ENCODE measurements around the gene DIAPH3.

Gene DIAPH3

DNA sequence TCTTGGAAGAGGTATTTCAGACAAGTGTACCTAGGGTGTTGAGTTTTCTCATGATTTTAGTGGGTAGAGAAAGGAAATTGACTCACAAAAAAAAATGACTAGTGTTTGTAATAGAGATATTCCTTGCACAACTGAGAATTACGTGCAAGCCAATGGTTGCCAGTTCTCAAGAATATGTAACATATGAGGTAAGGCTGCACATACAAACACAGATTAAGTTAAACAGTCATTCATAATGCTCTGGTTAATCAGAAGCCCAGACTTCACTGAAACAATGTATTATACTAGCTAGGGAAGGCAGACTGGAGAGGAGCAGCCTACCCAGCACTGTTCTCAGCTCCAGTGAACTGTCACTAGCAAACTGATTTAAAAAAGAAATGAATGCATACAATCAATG, 418.3 kb downstream of the DIAPH3 start:
- 89 to 100% methylated on average over 1 of the region's 1 CpG for WGBS, 2 experiments
- peaks cover 18% of the 10 kb centered on the region for H3K4me1 ChIP-seq (ENCODE audit: control insufficient read depth, insufficient read depth, low read length)

DNA sequence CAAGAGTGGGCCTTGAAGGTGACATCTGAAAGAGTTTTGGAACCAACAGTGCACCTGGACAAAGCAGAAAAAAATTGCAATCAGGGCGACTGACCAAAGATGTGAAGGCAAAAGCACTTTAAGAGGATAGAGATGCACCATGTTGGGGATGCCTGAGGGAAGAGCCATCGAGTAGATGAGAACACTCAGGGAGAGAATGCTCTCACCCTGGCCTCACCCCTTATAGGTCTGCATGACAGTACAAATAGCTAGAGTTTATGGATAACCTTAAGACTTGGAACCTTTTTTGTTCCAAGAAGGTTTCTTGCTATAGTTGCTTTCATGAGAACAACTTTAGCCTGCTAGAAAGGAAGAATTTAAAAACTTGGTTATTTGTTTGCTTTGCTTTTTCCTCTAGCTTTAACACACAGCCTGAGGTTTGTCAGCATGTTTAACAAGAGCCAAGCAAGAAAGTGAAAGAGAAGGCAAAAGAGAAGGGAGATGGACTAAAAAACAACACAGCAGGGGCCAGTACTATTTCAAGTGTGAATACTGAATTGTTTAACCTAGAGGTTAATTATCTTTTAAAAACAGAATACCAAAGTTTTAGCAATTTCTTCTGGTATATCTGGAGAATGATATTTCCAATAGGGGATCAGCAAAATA, 418.9 kb downstream of the DIAPH3 start:
- H3K36me3 ChIP-seq (ENCODE audit: control insufficient read depth, insufficient read depth, low read length) = no peaks in the 10 kb centered on the region
- H3K9me3 ChIP-seq (ENCODE audit: control insufficient read depth, low read length) = no peaks in the 10 kb centered on the region
- no peak overlapping the region for H3K27ac ChIP-seq (ENCODE audit: insufficient read depth, low read depth, low read length, poor library complexity, severe bottlenecking)
- H3K4me1 ChIP-seq (ENCODE audit: control insufficient read depth, insufficient read depth, low read length) = peaks cover 14% of the 10 kb centered on the region
- no peak overlapping the region for H3K4me3 ChIP-seq (ENCODE audit: insufficient read depth, low read depth, low read length)
- WGBS, 2 experiments = 53 to 63% methylated on average over 2 of the region's 2 CpGs
- H3K27me3 ChIP-seq (ENCODE audit: control insufficient read depth, insufficient read depth, low read length, poor library complexity, severe bottlenecking) = no peaks in the 10 kb centered on the region

More for the DNA sequence above, 418.3 kb downstream of the DIAPH3 start:
- Histone ChIP-seq H3K27ac (ENCODE audit: insufficient read depth, low read depth, low read length, poor library complexity, severe bottlenecking) (no peak overlapping the region), H3K27me3 (ENCODE audit: control insufficient read depth, insufficient read depth, low read length, poor library complexity, severe bottlenecking) (no peaks in the 10 kb centered on the region), H3K36me3 (ENCODE audit: control insufficient read depth, insufficient read depth, low read length) (no peaks in the 10 kb centered on the region), H3K9me3 (ENCODE audit: control insufficient read depth, low read length) (no peaks in the 10 kb centered on the region), H3K4me3 (ENCODE audit: insufficient read depth, low read depth, low read length) (no peak overlapping the region)

DNA sequence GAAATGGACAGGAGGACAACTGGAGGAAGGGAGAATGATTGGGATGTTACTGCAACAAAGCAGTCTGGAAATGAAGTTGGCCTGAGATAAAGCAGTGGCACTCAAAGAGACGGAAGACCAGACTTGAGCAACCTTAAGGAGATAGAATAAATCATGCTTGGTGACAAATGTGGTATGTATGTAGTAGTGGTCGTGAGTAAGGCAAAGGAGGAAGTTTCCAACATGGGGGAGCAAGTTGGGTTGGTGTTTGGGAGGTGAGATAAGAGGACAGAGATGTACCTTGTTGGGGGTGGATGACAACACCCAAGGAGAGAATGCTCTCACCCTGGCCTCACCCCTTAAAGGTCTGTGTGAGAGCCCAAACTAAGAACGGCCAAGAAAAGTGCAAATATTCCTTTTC, 420.5 kb downstream of the DIAPH3 start:
- no peak overlapping the region for H3K27ac ChIP-seq (ENCODE audit: insufficient read depth, low read depth, low read length, poor library complexity, severe bottlenecking)
- no peaks in the 10 kb centered on the region for H3K27me3 ChIP-seq (ENCODE audit: control insufficient read depth, insufficient read depth, low read length, poor library complexity, severe bottlenecking)
- 87 to 88% methylated on average over 3 of the region's 3 CpGs for WGBS, 2 experiments
- peaks cover 12% of the 10 kb centered on the region for H3K4me1 ChIP-seq (ENCODE audit: control insufficient read depth, insufficient read depth, low read length)
- no peaks in the 10 kb centered on the region for H3K9me3 ChIP-seq (ENCODE audit: control insufficient read depth, low read length)
- no peaks in the 10 kb centered on the region for H3K36me3 ChIP-seq (ENCODE audit: control insufficient read depth, insufficient read depth, low read length)
- no peak overlapping the region for H3K4me3 ChIP-seq (ENCODE audit: insufficient read depth, low read depth, low read length)

DNA sequence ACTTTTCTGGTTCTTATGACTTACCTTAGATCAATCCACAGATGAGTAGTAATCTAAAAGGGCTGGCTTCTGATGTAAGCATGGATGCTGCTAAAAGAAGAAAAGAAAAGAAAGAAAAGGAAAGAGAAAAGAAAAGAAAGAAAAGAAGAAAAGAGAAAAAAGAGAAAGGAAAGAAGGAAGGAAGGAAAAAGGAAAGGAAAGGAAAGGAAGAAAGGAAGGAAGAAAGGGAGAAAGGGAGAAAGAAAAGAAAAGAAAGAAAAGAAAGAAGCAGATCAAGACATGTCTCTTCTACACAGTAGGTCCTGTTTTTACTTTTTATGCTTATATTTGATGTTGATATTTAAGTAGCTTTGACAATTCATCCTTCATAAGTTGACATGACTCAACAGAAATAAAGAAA, 421.3 kb downstream of the DIAPH3 start:
- Histone ChIP-seq H3K9me3 (ENCODE audit: control insufficient read depth, low read length) (no peaks in the 10 kb centered on the region), H3K36me3 (ENCODE audit: control insufficient read depth, insufficient read depth, low read length) (no peaks in the 10 kb centered on the region), H3K27ac (ENCODE audit: insufficient read depth, low read depth, low read length, poor library complexity, severe bottlenecking) (no peak overlapping the region), H3K27me3 (ENCODE audit: control insufficient read depth, insufficient read depth, low read length, poor library complexity, severe bottlenecking) (no peaks in the 10 kb centered on the region), H3K4me1 (ENCODE audit: control insufficient read depth, insufficient read depth, low read length) (peaks cover 12% of the 10 kb centered on the region), H3K4me3 (ENCODE audit: insufficient read depth, low read depth, low read length) (no peak overlapping the region)

DNA sequence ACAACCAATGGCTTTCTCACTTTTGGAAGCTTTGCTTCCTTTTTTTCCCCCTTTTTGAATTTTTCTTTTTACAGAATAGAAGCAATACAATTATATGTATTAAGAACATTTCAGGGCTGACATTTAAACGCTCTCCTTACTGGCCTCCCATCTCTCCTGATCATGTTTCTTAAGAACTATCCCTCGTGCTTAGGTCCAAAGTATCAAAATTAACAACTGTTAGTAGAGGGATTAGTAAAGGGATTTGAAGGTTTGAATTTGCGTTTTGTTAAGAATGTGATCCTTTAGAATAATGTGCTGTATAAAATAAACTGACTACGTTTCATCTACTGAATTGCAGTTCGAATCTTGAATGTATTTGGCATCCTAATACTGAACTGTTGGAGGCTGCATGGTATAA, 424.8 kb downstream of the DIAPH3 start:
- WGBS, 2 experiments = 82 to 87% methylated on average over 4 to 5 of the region's 5 CpGs
- Histone ChIP-seq H3K27ac (ENCODE audit: insufficient read depth, low read depth, low read length, poor library complexity, severe bottlenecking) (no peak overlapping the region), H3K36me3 (ENCODE audit: control insufficient read depth, insufficient read depth, low read length) (no peaks in the 10 kb centered on the region), H3K4me3 (ENCODE audit: insufficient read depth, low read depth, low read length) (no peak overlapping the region), H3K27me3 (ENCODE audit: control insufficient read depth, insufficient read depth, low read length, poor library complexity, severe bottlenecking) (no peaks in the 10 kb centered on the region), H3K4me1 (ENCODE audit: control insufficient read depth, insufficient read depth, low read length) (peaks cover 4% of the 10 kb centered on the region), H3K9me3 (ENCODE audit: control insufficient read depth, low read length) (no peaks in the 10 kb centered on the region)

DNA sequence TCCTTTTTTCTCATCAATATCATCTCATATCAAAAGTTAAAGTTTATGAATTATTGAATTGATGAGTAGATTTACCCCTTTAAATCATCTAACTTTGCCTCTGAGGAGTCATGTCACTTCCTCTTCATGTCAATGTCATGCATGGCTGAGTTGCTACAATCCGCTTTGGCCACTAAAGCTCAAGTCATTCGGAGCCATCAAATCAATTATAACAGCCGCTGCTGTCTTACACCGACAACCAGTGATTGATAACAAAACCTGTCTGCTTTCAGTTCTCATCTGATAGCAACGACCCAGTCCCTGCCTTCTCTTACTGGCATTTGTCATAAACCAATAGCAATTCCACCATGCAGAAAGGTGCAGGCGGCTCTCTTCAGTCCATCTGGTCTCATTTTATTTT, 429.3 kb downstream of the DIAPH3 start:
- no peak overlapping the region for H3K4me3 ChIP-seq (ENCODE audit: insufficient read depth, low read depth, low read length)
- no peaks in the 10 kb centered on the region for H3K36me3 ChIP-seq (ENCODE audit: control insufficient read depth, insufficient read depth, low read length)
- no peak overlapping the region for H3K27ac ChIP-seq (ENCODE audit: insufficient read depth, low read depth, low read length, poor library complexity, severe bottlenecking)
- no peaks in the 10 kb centered on the region for H3K27me3 ChIP-seq (ENCODE audit: control insufficient read depth, insufficient read depth, low read length, poor library complexity, severe bottlenecking)
- WGBS, 2 experiments = 71 to 88% methylated on average over 5 to 6 of the region's 6 CpGs
- peaks cover 4% of the 10 kb centered on the region for H3K4me1 ChIP-seq (ENCODE audit: control insufficient read depth, insufficient read depth, low read length)
- no peaks in the 10 kb centered on the region for H3K9me3 ChIP-seq (ENCODE audit: control insufficient read depth, low read length)

DNA sequence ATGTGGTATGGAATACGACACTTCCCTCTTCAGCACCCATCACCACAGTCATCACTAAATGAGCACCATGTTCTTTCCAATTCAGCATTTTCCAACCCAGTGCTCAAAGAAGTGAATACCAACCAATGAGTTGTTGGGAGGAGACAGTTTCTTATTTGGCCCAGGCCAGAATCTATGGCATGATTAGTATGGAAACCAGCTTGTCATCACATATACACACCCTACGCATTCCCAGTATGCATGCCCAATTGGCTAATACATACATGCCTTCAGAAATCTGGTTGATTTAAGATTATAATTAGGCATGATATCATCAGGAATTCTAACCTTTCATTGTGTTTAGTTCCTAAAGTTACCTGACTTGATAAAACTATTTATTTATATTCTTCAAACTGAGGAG, 430.0 kb downstream of the DIAPH3 start:
- H3K27me3 ChIP-seq (ENCODE audit: control insufficient read depth, insufficient read depth, low read length, poor library complexity, severe bottlenecking) = no peaks in the 10 kb centered on the region
- WGBS, 2 experiments = 88 to 95% methylated on average over 1 to 2 of the region's 2 CpGs
- peaks cover 4% of the 10 kb centered on the region for H3K4me1 ChIP-seq (ENCODE audit: control insufficient read depth, insufficient read depth, low read length)
- no peaks in the 10 kb centered on the region for H3K36me3 ChIP-seq (ENCODE audit: control insufficient read depth, insufficient read depth, low read length)
- H3K27ac ChIP-seq (ENCODE audit: insufficient read depth, low read depth, low read length, poor library complexity, severe bottlenecking) = no peak overlapping the region
- no peaks in the 10 kb centered on the region for H3K9me3 ChIP-seq (ENCODE audit: control insufficient read depth, low read length)
- H3K4me3 ChIP-seq (ENCODE audit: insufficient read depth, low read depth, low read length) = no peak overlapping the region

DNA sequence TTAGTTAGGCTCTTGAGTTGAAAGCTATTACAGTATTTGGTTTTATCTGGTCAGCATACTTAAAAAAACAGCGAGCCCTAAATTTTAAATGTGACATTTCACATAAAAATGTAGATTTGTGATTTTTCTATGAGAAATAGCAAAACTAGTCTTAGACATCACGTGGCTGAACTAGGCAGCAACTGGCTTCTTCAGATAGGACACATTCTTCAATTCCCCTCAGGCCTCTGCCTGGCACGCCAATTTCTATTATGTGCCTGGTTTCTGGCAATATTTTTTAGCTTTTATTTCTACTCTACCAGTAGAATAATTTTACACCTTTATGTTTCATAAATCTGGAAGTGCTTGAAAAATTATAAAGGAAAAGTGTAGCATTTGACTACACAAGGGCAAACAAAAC, 433.7 kb downstream of the DIAPH3 start:
- WGBS, 2 experiments = 86 to 92% methylated on average over 1 to 3 of the region's 3 CpGs
- Histone ChIP-seq H3K4me3 (ENCODE audit: insufficient read depth, low read depth, low read length) (no peak overlapping the region), H3K27me3 (ENCODE audit: control insufficient read depth, insufficient read depth, low read length, poor library complexity, severe bottlenecking) (no peaks in the 10 kb centered on the region), H3K4me1 (ENCODE audit: control insufficient read depth, insufficient read depth, low read length) (peaks cover 4% of the 10 kb centered on the region), H3K9me3 (ENCODE audit: control insufficient read depth, low read length) (no peaks in the 10 kb centered on the region), H3K27ac (ENCODE audit: insufficient read depth, low read depth, low read length, poor library complexity, severe bottlenecking) (no peak overlapping the region), H3K36me3 (ENCODE audit: control insufficient read depth, insufficient read depth, low read length) (no peaks in the 10 kb centered on the region)

DNA sequence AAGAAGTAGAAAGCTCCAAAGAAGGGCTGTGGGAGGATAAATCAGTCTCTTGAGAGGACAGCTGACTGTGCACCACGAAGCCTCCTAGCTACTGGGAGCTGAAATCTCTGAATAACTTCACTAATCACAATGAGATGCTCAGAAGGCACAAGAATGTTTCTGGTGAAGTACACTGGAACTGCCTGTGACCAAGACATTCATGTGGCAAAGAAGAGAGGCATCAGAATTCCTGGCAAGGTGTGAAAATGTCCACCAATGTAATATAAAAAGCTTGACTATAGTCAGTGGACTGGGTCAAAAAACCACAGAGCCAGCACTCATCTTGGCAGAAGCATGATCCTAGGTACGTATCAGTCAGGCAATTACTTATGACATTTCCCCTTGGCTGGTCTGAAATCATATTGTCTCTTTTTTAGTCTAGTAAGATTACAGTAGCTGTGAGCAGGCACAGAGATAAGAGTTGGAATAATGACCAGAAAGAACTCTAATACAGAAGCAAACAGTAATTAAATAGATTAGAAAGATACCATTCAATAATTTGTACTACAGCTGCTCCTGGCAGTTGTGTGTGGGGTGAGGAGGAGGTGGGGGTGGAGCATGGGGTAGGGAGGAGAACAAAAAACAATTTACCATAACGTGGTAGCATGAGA, 434.7 kb downstream of the DIAPH3 start:
- no peaks in the 10 kb centered on the region for H3K4me1 ChIP-seq (ENCODE audit: control insufficient read depth, insufficient read depth, low read length)
- no peaks in the 10 kb centered on the region for H3K36me3 ChIP-seq (ENCODE audit: control insufficient read depth, insufficient read depth, low read length)
- H3K9me3 ChIP-seq (ENCODE audit: control insufficient read depth, low read length) = no peaks in the 10 kb centered on the region
- no peak overlapping the region for H3K27ac ChIP-seq (ENCODE audit: insufficient read depth, low read depth, low read length, poor library complexity, severe bottlenecking)
- 77 to 86% methylated on average over 3 of the region's 3 CpGs for WGBS, 2 experiments
- no peak overlapping the region for H3K4me3 ChIP-seq (ENCODE audit: insufficient read depth, low read depth, low read length)
- no peaks in the 10 kb centered on the region for H3K27me3 ChIP-seq (ENCODE audit: control insufficient read depth, insufficient read depth, low read length, poor library complexity, severe bottlenecking)

DNA sequence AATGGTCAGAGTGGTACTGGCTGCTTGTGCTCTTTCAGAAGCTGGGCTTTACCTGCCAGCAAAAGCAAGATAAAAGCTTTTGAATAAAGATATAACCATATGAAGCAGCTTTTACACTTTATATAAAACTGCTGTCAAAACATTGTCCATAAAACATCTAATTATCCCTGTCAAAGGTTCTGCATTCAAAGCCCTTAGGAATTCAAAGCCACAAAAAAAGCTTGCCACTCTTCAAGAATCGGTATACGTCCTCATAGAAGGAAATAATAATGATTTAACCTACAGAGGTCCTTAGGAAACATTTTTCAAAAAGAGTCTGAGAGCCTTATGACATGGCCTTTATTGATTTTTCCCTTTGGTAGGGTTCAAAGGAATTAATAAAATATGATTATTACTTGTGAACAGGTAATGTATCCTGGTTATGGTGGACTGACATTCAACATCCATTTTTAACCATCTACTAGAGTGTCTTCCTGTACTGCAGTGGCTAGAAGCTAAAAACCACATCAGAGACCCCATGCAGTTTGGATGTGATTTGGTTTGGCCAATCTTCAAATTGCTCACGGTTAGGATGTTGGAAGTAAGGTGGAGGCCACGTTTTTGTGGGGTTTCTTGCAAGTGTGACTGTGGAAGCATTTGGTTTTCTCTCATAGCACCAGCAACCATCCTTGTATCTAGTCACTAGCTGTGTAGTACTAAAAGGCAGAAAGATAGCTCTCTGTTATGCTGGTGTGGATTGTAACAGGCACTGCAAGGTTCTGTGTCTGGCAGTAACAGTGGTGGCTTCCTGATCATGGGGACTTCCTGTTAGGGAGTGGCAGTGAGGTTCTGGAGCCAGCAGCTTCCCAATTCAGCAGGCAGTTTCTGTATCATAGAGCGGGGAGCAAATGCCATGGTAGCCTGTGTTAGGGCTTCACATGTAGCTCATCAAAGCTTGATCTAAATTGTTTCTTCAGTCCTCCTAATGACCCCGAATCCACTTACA, 441.5 kb downstream of the DIAPH3 start:
- H3K27me3 ChIP-seq (ENCODE audit: control insufficient read depth, insufficient read depth, low read length, poor library complexity, severe bottlenecking) = no peaks in the 10 kb centered on the region
- no peak overlapping the region for H3K4me3 ChIP-seq (ENCODE audit: insufficient read depth, low read depth, low read length)
- H3K27ac ChIP-seq (ENCODE audit: insufficient read depth, low read depth, low read length, poor library complexity, severe bottlenecking) = no peak overlapping the region
- 94 to 95% methylated on average over 5 to 6 of the region's 6 CpGs for WGBS, 2 experiments
- H3K36me3 ChIP-seq (ENCODE audit: control insufficient read depth, insufficient read depth, low read length) = no peaks in the 10 kb centered on the region
- H3K9me3 ChIP-seq (ENCODE audit: control insufficient read depth, low read length) = no peaks in the 10 kb centered on the region
- H3K4me1 ChIP-seq (ENCODE audit: control insufficient read depth, insufficient read depth, low read length) = no peaks in the 10 kb centered on the region

Measured in ectodermal cell (in vitro differentiated cells).